Mucosa of descending colon (tissue), 3 donors: Measurements from ENCODE around the gene LIPM. TPM values are rescaled to one million over a fixed set of nuclear protein-coding genes. Genes with fewer than 3 reads are reported as not detected.

Source experiments
- ATAC-seq: fragments of 200-7000 bp; cut with Tn5 transposase; one replicate; pipeline ENCODE4 v1.9.1; 2020; ENCODE audit warnings: mild to moderate bottlenecking, moderate library complexity
- DNase-seq, 3 donors: peaks; one replicate each; pipeline ENCODE4 v3.0.0-alpha.2; 2020
- H3K36me3 ChIP-seq: fragments of 200-600 bp; one replicate; pipeline ENCODE4 v1.8.0; 2021; ENCODE audit warnings: low read depth, mild to moderate bottlenecking
- H3K4me1 ChIP-seq: fragments of 200-600 bp; one replicate; pipeline ENCODE4 v1.8.0; 2021; ENCODE audit warnings: low read depth, mild to moderate bottlenecking
- H3K4me3 ChIP-seq: fragments of 200-600 bp; one replicate; pipeline ENCODE4 v1.8.0; 2021; ENCODE audit warnings: mild to moderate bottlenecking
- H3K9me3 ChIP-seq: fragments of 200-600 bp; one replicate; pipeline ENCODE4 v1.8.0; 2021; ENCODE audit warnings: mild to moderate bottlenecking
- intact Hi-C, 2 donors: fragments of 100-400 bp; cut with DNase I in 1 of 2; cut with micrococcal nuclease in 1 of 2; formaldehyde crosslinking; loops; one replicate each; pipeline versions ENCODE4 v1.11.0 to v1.11.1; 2022; cut with DNase I, micrococcal nuclease
- total RNA-seq, 3 donors: library from RNA; stranded (reverse); fragmentation: NEBNext Ultra II Directional in 2 of 3; extraction: Animal tissue kit (Norgen Biotek cat#: 25700) in 2 of 3; gene quantifications; one replicate each; pipeline versions ENCODE4 v1.2.1 to v1.2.4, GENCODE V29; 2021 to 2023
- TF ChIP-seq, protein P1 (sequence below): fragments of 200-600 bp; IDR thresholded peaks from one replicate; pipeline ENCODE4 v1.8.0; 2022; ENCODE audit warnings: antibody characterized with exemption, mild to moderate bottlenecking
- donor health status: DM: no; HTN: no; CAD: no; lungs with moderate emphysema.
- donor health status: DM: no; HTN: no; CAD: no.
- donor health status: DM: no; HTN: yes; CAD: no.

LIPM gene
- total RNA-seq, 3 donors from 2014 or later, result not detected

DNA sequence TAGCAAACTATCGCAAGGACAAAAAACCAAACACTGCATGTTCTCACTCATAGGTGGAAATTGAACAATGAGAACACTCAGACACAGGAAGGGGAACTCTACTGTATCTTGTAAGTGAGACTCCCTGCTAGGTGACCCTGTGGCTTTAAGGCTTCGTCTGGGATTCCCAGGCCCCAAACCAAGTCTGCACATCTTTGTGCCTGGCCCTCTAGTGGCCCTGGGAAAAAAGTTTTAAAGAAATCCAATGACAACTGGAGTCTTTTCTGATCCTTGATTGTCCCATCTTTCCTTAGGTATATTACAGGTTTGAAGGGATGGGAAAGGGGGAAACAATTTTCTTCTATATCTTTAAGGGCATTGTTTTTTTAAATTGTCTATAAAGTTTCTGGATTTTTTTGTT lies 10.6 kb upstream of the LIPM start:
- peak in 2 of 3 donors; percentile 16 to 20 for DNase-seq
- intact Hi-C loops, result loop anchor here in 1 of 2 donors (5.0 kb wide), 1 partner anchor 105 kb away; no protein-coding TSS in a partner anchor
- peak; percentile 65 for ATAC-seq

GRCh38 chr10:88792661-88793060 lies 9.9 kb upstream of the LIPM start:
- Histone ChIP-seq H3K36me3 (no peaks in the 10 kb centered on the region), H3K4me1 (no peaks in the 10 kb centered on the region), H3K9me3 (no peaks in the 10 kb centered on the region), H3K4me3 (no peak overlapping the region)
- intact Hi-C loops, result loop anchor here in 1 of 2 donors (5.0 kb wide), 1 partner anchor 105 kb away; no protein-coding TSS in a partner anchor
- peak in 2 of 3 donors; percentile 5 to 17 for DNase-seq
- TF ChIP-seq, protein P1, sequence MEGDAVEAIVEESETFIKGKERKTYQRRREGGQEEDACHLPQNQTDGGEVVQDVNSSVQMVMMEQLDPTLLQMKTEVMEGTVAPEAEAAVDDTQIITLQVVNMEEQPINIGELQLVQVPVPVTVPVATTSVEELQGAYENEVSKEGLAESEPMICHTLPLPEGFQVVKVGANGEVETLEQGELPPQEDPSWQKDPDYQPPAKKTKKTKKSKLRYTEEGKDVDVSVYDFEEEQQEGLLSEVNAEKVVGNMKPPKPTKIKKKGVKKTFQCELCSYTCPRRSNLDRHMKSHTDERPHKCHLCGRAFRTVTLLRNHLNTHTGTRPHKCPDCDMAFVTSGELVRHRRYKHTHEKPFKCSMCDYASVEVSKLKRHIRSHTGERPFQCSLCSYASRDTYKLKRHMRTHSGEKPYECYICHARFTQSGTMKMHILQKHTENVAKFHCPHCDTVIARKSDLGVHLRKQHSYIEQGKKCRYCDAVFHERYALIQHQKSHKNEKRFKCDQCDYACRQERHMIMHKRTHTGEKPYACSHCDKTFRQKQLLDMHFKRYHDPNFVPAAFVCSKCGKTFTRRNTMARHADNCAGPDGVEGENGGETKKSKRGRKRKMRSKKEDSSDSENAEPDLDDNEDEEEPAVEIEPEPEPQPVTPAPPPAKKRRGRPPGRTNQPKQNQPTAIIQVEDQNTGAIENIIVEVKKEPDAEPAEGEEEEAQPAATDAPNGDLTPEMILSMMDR, result no peak
- peak; percentile 47 for ATAC-seq

More for the DNA sequence above, 10.6 kb upstream of the LIPM start:
- no peaks in the 10 kb centered on the region for H3K4me1 ChIP-seq
- H3K9me3 ChIP-seq, result no peaks in the 10 kb centered on the region
- no peaks in the 10 kb centered on the region for H3K36me3 ChIP-seq
- TF ChIP-seq, protein P1, result no peak
- no peak overlapping the region for H3K4me3 ChIP-seq

GRCh38 chr10:88793712-88794299 lies 8.7 kb upstream of the LIPM start:
- H3K4me1 ChIP-seq, result no peaks in the 10 kb centered on the region
- TF ChIP-seq, protein P1, result no peak
- intact Hi-C loops, result loop anchor here in 1 of 2 donors (5.0 kb wide), 1 partner anchor 107 kb away; no protein-coding TSS in a partner anchor
- DNase-seq (no peak), ATAC-seq (no peak)
- H3K4me3 ChIP-seq, result no peak overlapping the region
- H3K36me3 ChIP-seq, result no peaks in the 10 kb centered on the region
- no peaks in the 10 kb centered on the region for H3K9me3 ChIP-seq

- DNase-seq (no peak), ATAC-seq (no peak)
- Histone ChIP-seq H3K4me3 (no peak overlapping the region), H3K9me3 (no peaks in the 10 kb centered on the region), H3K36me3 (no peaks in the 10 kb centered on the region), H3K4me1 (no peaks in the 10 kb centered on the region)
- TF ChIP-seq, protein P1, result no peak
- intact Hi-C loops, result loop anchor here in 1 of 2 donors (5.0 kb wide), 1 partner anchor 107 kb away; no protein-coding TSS in a partner anchor
Observed at GRCh38 chr10:88794731-88795130, 7.8 kb upstream of the LIPM start.

DNA sequence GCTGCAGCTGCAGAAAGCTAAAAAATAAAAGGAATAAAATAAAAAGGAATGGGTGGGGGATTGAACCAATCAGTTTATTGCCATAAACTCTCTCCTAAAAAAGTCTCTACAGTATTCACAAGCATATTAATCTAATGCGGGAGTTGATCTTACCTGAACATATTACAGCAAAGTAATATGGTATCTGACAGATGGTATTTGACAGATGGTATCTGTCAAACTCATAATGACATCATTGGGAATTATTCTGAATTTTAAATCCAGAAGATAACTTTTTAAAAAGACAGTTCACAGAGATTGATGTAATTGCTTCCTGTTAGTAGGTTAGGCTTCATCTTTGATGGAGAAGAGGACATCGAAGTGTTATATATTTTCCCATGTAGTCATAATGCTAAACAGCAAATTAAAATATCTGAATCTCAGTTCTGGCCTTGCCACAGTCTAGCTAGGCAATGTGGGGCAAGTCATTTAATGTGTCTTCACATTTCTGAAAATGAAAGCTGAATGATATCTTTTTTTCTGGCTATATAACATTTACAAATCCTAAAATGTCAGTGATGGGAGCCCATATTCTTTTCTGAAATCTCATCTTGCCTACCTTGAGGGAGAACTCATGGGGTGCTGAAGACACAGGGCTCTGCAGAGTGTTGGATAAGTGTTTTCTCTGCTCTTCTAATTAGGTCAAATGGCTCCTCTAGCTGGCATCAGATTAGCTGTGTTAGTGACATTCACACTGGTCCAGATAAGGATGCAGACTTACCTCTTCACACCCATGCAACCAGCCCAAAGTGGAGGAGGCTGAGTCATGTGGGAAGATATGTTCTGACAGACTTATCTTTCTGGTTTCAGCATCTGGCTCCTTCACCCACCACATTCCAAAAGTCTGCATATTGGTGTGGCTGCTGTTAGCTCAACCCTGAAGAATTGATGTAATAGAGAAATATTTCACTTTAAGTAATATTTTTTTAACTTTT lies 2.1 kb upstream of the LIPM start:
- DNase-seq (no peak), ATAC-seq (no peak)
- Histone ChIP-seq H3K9me3 (no peaks in the 10 kb centered on the region), H3K4me1 (no peaks in the 10 kb centered on the region), H3K4me3 (no peak overlapping the region), H3K36me3 (no peaks in the 10 kb centered on the region)
- TF ChIP-seq, protein P1, result no peak
- intact Hi-C loops, result no loop called here
